NCI-H1436 (cell line): ENCODE data around the gene BLVRB.
"Not testable (repeated sequence)": the region's sequence is repeated elsewhere in the genome, so short reads cannot be mapped to it uniquely, and the experiment has no call there.

Experiments used
- DNase-seq: peaks from one replicate; lab custom pipeline; 2025; lab: John Stamatoyannopoulos, UW

BLVRB gene

GRCh38 chr19:40449506-40449905 is 16.0 kb downstream of the BLVRB start:
- no peak for DNase-seq

GRCh38 chr19:40446263-40446784 is 19.2 kb downstream of the BLVRB start:
- no peak for DNase-seq

- DNase-seq = no peak
These were observed 19.7 kb downstream of the BLVRB start for GRCh38 chr19:40445780-40446262.

- DNase-seq = no peak
These were observed 20.7 kb downstream of the BLVRB start for GRCh38 chr19:40444825-40445312.

- DNase-seq = peak; percentile 96
These were observed 21.3 kb downstream of the BLVRB start, which contains the start of gene SERTAD3 for GRCh38 chr19:40444000-40444824. TSS of gene SERTAD3 (minus strand) at chr19:40444335. CDS start at chr19:40442080, 2,255 bp downstream.

- peak; percentile 99 for DNase-seq
These were observed 22.2 kb downstream of the BLVRB start for GRCh38 chr19:40443131-40443999.

- no peak for DNase-seq
These were observed 23.0 kb downstream of the BLVRB start for GRCh38 chr19:40442328-40443130.

GRCh38 chr19:40441719-40442253 is 23.8 kb downstream of the BLVRB start:
- DNase-seq = no peak

- DNase-seq = no peak
These were observed 27.3 kb downstream of the BLVRB start for GRCh38 chr19:40438284-40438683.

- peak; percentile 75 for DNase-seq
These were observed 31.9 kb downstream of the BLVRB start for GRCh38 chr19:40433391-40434216.

- DNase-seq = not testable (repeated sequence)
These were observed 32.8 kb downstream of the BLVRB start for GRCh38 chr19:40432760-40433159.

- DNase-seq = no peak
These were observed 33.8 kb downstream of the BLVRB start for GRCh38 chr19:40431698-40432097.

GRCh38 chr19:40430242-40430641 is 35.3 kb downstream of the BLVRB start:
- DNase-seq = not testable (repeated sequence)

GRCh38 chr19:40428197-40428596 is 37.3 kb downstream of the BLVRB start:
- not testable (repeated sequence) for DNase-seq

- DNase-seq = peak; percentile 98
These were observed 39.9 kb downstream of the BLVRB start, which contains the start of gene SERTAD1 for GRCh38 chr19:40425450-40426287. TSS of gene SERTAD1 (minus strand) at chr19:40425992. CDS start at chr19:40423546, 2,446 bp downstream.

- no peak for DNase-seq
These were observed 40.7 kb downstream of the BLVRB start for GRCh38 chr19:40424637-40425449.

GRCh38 chr19:40423938-40424337 is 41.6 kb downstream of the BLVRB start:
- no peak for DNase-seq
